NCI-H2227 treated with DMSO at 0.1 percent for 48 hours (cell line): Measurements from ENCODE around the gene TERB2.
"Not testable (repeated sequence)": the region's sequence is repeated elsewhere in the genome, so short reads cannot be mapped to it uniquely, and the experiment has no call there.

Experiments
- DNase-seq: peaks from one replicate; lab custom pipeline; 2025; lab: John Stamatoyannopoulos, UW

Gene TERB2

DNA sequence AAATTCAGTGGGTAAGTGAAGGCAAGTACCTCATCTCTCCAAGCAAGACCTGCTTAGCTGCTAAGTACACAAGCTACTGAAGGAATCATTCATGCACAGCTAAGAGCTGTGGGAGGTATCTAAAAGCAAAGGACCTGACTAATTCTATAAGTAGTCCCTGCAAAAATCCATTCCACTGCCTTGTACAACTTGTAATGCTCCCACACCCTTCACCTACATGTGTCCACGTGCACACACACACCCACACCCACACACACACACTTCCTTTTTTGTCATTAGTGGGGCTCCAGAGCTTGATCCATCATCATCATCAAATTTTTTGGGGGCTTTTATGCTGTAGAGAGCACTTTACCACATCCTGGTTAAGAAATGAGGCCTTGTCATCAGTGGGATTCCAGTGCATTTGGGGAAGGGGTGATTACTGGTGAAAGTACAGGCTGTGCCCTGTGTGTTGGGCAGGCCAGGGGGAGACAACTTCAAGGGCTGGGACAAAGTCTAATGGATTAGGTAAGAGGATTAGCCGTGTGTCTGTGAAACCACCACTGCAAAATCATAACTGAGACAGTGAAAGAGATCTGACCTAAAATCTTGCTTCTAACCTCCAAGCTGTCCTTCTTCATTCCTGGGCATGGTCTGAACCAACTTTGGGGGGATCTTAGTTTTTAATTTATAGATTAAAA, 47.4 kb downstream of the TERB2 start:
- not testable (repeated sequence) for DNase-seq

DNA sequence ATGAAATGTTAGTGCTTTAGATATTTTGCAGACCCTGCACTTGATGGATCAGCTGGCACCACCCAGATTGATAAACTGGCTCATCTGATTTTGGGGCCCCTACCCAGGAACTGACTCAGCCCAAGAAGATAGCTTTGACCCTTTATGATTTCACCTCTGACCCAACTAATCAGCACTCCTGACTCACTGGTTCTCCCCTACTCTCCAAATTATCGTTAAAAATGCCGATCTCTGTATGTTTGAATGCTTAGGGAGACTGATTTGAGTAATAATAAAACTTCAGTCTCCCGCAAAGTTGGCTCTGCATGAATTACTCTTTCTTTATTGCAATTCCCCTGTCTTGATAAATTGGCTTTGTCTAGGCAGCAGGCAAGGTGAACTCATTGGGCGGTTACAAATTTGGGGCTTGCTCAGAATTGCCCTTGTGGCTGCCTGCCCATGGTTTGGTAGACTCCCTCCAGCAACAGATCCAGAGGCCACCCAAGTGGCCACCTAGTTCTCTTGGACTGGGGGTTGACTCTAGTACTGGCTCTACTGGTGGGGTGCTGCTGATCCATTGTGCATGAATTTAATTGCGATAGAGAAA, 48.2 kb downstream of the TERB2 start:
- not testable (repeated sequence) for DNase-seq

DNA sequence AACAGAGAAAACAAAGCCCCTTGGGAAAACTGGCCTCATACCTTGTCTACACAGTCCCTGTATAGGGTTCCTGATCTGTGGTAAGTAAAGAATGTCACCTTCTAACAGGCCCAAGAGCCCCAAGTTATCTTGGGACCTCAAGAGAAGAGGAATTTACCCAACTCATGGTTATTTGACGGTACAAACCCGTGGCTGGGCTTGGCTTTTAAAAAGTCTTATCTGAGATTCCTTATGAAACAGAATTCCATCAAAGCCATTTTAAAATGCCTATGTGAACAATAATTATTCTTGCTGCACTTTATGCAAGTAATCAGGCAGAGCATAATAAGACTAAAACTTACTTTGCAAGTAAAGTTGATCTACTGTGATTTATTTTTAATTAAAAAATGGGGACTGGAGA, 52.6 kb downstream of the TERB2 start:
- DNase-seq = no peak

DNA sequence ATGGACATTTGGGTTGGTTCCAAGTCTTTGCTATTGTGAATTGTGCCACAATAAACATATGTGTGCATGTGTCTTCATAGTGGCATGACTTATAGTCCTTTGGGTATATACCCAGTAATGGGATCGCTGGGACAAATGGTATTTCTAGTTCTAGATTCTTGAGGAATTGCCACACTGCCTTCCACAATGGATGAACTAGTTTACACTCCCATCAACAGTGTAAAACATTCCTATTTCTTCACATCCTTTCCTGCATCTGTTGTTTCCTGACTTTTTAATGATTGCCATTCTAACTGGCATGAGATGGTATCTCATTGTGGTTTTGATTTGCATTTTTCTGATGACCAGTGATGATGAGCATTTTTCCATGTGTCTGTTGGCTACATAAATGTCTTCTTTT, 58.6 kb downstream of the TERB2 start:
- DNase-seq = not testable (repeated sequence)

DNA sequence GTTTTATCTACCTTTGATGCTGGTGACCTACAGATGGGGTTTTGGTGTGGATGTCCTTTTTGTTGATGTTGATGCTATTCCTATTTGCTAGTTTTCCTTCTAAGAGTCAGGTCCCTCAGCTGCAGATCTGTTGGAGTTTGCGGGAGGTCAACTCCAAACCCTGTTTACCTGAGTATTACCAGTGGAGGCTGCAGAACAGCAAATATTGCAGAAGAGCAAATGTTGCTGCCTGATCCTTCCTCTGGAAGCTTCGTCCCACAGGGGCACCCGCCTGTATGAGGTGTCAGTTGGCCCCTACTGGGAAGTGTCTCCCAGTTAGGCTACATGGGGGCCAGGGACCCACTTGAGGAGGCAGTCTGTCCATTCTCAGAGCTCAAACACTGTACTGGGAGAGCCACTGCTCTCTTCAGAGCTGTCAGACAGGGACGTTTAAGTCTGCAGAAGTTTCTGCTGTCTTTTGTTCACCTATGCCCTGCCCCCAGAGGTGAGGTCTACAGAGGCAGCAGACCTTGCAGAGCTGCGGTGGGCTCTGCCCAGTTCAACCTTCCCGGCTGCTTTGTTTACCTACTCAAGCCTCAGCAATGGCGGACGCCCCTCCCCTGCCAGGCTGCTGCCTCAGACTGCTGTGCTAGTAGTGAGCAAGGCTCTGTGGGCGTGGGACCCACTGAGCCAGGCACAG, 63.9 kb downstream of the TERB2 start:
- DNase-seq = not testable (repeated sequence)

DNA sequence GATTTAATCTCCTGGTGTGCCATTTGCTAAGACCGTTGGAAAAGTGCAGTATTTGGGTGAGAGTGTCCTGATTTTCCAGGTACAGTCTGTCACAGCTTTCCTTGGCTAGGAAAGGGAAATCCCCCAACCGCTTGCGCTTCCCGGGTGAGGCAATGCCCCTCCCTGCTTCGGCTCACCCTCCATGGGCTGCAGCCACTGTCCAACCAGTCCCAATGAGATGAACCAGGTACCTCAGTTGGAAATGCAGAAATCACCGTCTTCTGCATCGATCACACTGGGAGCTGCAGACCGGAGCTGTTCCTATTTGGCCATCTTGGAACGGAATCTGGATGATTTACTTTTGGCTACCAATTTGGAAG, 64.4 kb downstream of the TERB2 start:
- DNase-seq = not testable (repeated sequence)

DNA sequence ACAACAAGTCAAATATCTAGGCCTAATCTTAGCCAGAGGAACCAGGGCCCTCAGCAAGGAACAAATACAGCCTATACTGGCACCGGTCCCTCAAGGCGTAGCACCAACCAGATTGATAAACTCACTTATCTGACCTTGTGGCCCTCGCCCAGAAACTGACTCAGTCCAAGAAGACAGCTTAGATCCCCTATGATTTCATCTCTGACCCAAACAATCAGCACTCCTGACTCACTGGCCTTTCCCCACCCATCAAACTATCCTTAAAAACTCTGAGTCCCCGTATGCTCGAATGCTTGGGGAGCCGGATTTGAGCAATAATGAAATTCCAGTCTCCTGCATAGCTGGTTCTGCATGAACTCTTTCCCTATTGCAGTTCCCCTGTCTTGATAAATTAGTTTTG, 64.9 kb downstream of the TERB2 start:
- no peak for DNase-seq

DNA sequence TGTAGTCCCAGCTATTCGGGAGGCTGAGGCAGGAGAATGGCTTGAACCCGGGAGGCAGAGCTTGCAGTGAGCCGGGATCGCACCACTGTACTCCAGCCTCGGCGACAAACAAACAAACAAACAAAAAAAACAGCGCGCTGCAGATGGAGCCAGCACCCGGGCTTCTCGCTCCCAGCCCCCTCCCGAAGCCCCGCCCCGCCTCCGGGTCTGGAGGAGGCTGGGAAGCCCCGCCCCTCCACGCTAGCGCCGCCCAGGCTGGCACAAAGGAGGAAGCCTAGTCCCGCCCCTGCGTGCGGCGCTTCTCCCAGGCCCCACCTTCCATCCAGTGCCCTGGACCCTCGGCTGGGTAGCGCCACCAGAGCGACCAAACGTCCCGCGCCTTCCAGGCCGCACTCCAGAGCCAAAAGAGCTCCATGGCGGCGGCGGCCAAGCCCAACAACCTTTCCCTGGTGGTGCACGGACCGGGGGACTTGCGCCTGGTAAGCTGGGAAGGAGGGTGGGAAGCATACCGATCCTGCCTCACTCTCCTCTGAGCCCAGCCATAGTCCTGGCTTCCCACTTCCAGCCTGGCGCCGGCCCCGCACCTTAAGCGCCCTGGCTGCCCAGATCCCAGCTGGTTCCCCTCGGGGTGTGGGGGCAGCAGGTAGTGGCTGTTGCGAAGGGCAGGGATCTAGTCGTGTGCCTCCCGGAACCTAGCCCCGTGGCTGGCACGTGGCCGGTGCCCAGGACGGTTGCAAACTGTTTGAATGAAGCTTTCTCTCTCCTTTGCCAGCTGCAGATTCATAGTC, 66.6 kb downstream of the TERB2 start, which contains the start of gene SORD:
Gene SORD (plus strand): TSS at position 325 of the 788 bp plus-strand sequence. CDS start 89 bp downstream, at position 414.
- DNase-seq = peak; percentile 80

DNA sequence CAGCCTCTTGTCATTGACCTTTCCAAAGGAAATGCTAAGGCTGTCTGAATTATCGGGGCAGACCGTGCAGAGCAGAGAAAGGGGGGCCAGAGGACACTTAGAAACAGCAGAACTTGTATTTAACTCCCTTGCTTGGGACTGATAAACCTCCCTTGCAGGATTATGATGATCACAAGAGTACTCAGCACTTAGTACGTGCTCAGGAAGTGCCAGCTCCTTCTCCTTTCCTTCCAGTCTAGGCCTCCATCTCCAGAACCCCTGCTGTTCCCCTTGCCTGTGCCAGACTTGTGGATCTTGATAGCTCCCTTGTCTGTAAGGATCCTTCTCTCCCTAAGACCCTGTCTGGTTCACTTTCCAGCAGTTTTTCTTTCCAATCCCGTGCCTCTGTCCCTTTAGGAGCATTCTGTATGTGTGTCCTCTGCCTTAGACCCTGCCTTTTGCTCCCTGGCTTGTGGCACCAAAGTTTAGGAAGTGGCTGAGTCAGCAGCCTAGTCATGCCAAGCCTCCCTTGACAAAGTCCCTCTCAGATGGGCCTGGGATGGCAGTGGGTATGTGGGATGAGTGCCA, 67.3 kb downstream of the TERB2 start:
- peak; percentile 8 for DNase-seq

DNA sequence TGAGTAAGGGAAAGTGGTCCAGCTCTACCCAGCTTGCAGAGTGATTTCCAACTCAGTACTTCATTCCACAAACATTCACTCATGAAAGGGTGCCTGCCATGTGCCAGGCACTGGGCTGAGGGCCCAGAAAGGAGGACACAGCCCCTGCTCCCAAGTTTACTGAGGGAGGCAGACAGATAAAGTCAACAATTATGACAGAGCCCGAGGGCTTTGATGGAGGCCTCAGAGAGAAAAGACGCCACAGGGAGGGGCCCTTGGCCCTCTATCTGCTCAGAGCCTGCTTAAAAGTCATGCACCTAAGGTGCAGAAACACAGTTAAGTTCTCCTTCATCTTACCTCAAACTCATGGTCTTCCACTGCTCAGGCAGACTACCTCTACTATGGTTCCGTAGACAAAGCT, 68.2 kb downstream of the TERB2 start:
- not testable (repeated sequence) for DNase-seq

DNA sequence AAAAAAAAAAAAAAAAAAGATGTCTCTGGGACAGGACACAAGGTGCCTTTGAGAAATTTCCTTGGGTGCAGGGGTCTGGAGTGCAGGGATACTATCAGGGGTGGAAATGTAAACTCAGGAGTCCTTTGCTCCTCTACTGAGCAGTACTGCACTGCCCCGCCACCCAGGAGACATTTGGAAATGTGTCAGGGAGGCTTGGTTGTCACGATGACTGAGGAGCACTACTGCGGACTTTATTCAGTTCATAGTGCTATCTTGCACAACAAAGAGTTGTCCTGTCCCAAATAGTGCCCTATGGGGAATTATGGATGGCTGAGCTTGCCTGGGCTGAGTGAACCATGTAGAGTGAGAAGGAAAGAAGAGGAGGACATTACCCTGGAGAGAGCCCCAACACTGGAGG, 69.1 kb downstream of the TERB2 start:
- DNase-seq = not testable (repeated sequence)

DNA sequence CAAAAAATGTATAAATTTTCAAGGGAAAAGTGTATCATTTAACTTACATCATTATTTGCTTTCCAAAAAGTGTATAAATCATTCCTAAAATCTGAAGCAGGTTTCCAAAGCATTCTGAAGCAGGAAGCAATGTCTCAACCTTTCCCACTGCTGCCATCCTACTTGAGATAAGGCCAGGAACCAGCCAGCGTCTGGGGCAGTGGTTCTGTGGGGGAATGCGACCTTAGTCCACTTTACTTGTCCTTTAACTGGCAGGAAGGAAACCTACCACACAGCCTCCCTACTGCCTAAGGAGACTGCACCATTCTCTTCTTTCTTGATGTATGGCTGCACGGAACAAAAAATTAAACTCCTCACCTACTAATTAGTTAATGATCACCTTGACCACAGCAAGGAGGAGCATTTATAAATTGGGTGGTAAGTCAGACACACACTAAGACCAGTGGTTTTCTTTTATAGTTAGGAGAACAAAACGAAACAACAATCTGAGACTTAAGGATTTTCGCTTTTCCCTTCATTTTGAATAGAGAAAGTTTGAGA, 70.2 kb downstream of the TERB2 start:
- DNase-seq = no peak

DNA sequence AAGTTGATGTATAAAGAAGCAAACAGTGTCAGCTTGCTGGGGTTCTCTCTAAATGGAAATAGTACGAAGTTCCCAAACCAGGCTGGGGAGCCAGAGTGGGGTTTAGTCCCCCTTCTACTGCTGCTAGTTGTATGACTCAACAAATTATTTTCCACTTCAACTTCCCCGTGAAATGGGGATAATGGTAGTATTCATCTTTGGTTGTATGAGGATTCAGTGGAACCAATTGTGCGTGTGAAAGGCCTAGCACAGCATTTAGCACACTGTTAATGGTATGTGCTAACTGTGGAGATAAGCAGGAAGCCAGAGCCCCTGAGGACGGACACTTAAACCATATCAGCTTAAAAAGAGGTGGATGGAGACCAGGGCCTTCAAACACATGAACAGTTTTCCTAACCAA, 70.7 kb downstream of the TERB2 start:
- no peak for DNase-seq
